GM12892 (cell line): Measurements from ENCODE around the gene CFAP46.

Experiments
- DNase-seq: peaks from one replicate; pipeline ENCODE4 v3.0.0; 2011; ENCODE audit not compliant: insufficient read length
- FAIRE-seq: peaks from 2 replicates; lab custom pipeline; 2011; peaks lifted over from hg19 to GRCh38; lab: Jason Lieb, UNC
- POLR2A ChIP-seq: IDR thresholded peaks from 2 replicates; pipeline ENCODE4 v1.6.1; 2011; ENCODE audit warnings: low read depth, low read length, control low read depth
- POLR2AphosphoS5 ChIP-seq: IDR thresholded peaks from 2 replicates; pipeline ENCODE4 v1.6.1; 2011; ENCODE audit warnings: low read depth, low read length, control low read depth
- TAF1 ChIP-seq: IDR thresholded peaks from 2 replicates; pipeline ENCODE4 v1.6.1; 2011; ENCODE audit warnings: low read depth, mild to moderate bottlenecking, control low read depth, low read length, borderline replicate concordance

Gene CFAP46

DNA sequence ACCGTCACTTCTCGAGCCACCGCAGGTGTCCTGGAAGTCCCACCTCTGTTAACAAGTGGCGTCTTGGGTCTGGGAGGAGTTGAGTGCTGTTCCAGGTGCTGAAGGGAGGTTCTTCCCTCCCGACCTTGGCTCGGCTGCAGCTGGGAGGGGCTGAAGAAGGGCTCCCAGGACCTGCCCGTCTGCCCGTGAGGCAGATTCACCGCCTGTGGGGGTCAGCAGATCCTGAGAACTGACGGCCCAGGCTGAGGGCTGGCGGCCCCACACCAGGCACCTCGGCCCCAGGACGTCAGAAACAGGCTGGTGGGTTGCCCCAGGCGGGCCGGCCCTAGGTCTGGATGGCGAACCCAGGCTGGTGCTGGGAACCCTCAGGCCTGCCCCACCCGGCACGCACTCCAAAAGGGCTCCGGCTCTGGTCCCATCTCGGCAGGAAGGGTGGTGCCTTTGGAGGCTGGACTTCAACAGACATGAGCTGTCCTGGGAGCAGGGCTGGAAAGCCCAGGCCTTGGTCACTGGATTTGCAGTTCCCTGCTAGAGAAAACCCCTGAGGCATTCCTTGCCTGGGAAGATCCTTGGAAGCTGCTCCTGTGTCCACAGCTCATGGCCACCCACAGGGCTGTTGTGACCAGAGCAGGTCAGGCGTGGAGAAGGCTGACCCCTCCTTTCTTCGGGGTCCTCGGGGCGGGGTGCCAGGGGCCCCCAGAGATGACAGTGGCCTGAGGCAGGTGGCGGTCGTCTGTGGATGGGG lies 42.6 kb upstream of the CFAP46 start:
- no peak for FAIRE-seq
- TF ChIP-seq POLR2AphosphoS5, result no peak
- TF ChIP-seq TAF1, result no peak
- no peak for TF ChIP-seq POLR2A
- DNase-seq, result no peak

DNA sequence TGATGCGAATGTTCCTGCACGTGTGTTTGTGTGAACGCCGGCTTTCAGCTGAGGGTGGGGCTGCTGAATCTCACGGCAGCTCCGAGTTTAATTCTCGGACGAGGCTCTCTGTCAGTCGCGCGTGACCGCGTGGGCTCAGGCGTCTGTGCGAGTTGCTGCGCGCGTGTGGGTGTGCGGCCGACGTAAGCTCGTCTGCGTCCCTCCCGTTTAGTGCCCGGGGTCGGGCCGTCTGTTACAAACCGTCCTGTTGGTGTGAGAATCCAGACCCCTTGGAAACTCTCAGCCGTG lies 41.6 kb upstream of the CFAP46 start:
- FAIRE-seq (no peak), DNase-seq (no peak)
- TF ChIP-seq POLR2AphosphoS5 (no peak), TAF1 (no peak), POLR2A (no peak)

DNA sequence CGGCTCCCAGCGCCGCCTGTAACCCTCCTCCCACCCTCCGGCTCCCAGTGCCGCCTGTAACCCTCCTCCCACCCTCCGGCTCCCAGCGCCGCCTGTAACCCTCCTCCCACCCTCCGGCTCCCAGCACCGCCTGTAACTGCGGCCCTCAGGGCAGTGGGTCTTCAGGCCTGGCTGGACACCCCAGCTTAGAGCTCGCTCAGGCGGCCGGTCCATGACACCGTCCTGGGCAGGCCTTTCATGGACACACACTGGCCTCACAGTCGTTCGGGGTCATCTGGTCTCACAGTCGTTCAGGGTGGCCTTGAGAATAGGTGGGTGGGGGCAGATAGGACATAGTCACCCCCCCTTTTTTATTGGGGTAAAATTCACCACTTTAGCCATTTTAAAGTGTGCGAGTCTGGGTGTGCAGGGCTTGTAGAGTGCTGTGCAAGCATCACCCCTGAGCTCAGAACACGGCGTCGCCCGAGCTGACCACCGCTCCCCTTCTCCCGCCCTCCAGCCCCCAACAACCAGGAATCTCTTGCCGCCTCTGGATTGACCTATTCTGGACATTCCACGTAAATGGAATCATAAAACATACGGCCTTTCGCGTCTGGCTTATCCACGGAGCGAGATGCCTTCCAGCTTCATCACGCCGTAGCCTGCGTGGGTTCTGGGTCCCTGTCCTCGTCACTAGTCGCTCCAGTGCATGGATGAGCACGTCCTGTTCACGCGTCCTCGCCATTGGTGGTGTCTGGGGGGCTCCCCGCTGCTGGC lies 41.1 kb upstream of the CFAP46 start:
- TF ChIP-seq POLR2A, result no peak
- no peak for TF ChIP-seq TAF1
- TF ChIP-seq POLR2AphosphoS5, result no peak
- DNase-seq (no peak), FAIRE-seq (no peak)

DNA sequence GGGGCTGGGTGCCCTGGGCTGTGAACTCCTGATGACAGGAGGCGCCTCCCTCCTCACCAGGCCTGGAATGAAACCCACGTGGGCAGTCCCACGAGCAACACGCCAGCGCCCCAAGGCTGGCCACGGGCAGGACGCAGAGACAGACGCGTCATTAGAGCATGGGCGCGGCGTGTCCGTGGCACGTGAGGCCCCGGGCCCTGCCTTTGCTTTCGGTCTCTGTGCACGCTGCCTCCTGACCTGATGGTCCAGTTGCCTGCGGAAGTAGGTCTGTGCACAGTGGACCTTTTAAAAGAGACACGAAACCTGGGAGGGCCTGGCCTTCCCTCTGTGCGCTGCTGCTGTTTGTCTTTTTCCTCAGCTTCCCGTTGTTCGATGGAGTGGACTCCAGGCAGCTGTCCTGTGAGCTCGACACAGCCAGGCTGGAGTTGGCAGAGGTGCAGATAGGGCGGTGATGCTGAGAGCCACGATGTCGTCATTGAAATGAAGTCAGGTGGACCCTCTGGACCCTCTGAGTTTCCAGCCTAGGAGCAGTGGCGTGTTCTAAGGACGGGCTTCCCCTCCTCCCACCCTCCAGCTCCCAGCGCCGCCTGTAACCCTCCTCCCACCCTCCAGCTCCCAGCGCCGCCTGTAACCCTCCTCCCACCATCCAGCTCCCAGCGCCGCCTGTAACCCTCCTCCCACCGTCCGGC lies 40.1 kb upstream of the CFAP46 start:
- DNase-seq, result no peak
- FAIRE-seq, result no peak
- no peak for TF ChIP-seq TAF1
- no peak for TF ChIP-seq POLR2A
- no peak for TF ChIP-seq POLR2AphosphoS5

DNA sequence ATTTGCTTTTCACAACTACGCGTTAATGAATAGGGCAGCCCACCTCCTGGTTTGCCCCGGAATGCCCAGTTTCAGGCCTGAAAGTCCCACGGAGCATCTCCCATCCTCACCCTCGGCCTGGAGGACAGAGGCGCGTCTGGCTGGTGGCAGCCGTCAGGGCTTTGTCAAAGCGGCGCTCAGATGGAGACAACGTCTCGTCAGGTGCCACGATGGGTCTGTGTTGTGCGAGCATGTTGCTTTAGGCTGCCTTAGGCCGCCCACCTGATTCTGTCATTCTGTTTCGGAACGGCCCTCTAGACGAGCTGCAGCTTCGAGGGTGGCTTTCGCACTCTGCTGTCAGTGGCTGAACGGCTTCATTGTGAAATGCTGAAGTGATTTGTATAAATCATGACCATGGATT lies 39.4 kb upstream of the CFAP46 start:
- TF ChIP-seq POLR2AphosphoS5 (no peak), TAF1 (no peak), POLR2A (no peak)
- no peak for DNase-seq
- no peak for FAIRE-seq

DNA sequence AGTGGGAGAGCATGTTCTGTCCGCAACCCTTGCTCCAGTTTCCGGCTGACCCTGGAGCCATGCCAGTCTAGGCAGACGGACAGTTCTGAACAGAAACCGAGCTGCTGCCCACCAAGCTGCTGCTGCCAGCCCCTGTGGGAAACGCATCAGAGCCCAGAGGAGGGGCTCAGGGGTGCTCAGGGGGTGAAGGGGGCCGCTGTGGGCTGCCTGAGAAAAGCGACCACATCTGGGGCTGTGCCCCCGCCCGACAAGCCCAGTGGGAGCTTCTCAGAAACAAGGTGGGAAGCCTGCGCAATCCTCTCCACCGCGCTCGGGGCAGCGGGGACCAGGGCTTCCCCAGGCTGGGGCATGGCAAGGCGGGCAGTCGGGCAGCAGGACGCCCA lies 38.8 kb upstream of the CFAP46 start:
- DNase-seq (no peak), FAIRE-seq (no peak)
- TF ChIP-seq TAF1 (no peak), POLR2AphosphoS5 (no peak), POLR2A (no peak)

DNA sequence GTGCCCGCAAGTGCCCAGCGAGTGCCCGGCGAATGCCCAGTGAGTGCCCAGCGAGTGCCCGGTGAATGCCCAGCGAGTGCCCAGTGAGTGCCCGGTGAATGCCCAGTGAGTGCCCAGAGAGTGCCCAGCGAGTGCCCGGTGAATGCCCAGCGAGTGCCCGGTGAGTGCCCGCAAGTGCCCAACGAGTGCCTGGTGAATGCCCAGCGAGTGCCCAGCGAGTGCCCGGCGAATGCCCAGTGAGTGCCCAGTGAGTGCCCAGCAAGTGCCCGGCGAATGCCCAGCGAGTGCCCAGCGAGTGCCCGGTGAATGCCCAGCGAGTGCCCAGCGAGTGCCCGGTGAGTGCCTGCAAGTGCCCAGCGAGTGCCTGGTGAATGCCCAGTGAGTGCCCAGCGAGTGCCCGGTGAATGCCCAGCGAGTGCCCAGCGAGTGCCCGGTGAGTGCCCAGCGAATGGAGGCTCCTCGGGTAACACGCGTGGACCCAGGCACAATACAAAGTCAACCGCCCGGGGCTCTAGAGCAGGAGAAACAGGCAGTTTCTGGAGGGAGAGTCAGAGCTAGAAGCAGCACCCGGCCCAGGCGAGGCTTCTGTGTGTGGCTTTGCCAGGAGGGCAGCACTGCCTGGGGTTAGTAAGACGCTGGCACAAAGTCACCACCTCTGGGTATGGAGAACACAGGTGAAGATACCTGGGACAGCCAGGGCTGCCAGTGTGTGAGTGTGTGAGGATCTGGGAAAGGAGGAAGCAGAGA lies 38.2 kb upstream of the CFAP46 start:
- DNase-seq (no peak), FAIRE-seq (no peak)
- TF ChIP-seq POLR2AphosphoS5, result no peak
- no peak for TF ChIP-seq TAF1
- TF ChIP-seq POLR2A, result no peak

DNA sequence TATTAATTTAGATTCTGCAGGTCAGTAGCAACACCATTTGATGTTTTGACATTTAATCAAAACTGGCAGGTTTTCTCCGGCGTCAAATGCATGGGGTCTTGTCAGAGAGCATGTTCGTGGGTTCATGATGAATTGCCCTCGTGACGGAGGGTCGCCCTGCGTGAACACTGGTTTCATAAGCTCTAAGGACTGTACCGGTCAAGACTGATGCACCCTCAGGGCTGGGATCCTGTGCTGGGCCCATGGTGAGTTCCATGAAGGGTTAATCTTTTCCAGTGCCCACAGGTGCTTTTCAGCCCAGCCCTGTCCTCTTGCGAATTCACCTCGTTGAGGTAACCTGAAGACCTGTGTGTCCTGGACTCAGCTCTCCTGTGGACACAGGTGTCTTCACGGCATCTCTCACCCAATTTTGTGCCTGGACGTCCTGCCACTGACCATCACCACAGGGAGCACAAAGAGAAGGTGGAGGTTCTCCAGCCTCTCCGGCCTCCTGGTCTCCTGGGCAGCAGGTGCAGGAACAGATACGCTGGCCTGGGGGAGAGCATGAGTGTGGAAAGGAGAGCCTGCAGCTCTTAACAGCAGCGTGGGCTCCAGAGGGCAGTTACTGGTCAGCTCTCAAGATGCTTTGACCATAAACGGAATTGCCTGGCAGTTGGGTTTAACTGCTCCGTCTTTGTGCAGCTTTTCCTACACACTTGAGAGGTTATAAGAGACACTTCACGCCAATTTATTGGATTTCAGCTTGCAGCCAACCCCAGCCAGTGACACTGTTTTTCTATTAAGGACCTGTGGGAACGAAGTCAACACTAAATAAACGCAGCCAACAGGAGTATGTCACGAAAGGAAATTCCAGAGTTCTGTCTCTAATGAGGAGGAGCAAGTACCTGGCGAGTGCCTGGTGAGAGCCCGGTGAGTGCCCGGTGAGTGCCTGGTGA lies 37.4 kb upstream of the CFAP46 start:
- FAIRE-seq (no peak), DNase-seq (no peak)
- TF ChIP-seq POLR2AphosphoS5 (no peak), POLR2A (no peak), TAF1 (no peak)

DNA sequence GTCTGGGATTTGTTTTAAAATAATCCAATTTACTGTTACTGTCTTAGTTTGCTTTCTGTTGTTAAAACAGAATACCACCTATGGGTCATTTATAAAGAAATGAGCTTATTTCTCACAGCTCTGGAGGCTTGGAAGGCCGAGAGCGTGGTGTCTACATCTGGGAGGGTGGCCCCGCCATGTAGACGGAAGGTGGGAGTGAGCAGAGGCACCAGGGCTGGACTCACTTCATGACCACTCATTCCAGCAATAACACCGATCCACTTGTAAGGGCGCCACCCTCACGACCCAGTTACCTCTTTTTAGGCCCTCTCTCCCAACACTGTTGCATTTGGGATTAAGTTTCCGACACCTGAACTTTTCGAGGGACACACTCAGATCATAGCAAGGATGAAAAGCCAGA lies 36.2 kb upstream of the CFAP46 start:
- FAIRE-seq, result no peak

DNA sequence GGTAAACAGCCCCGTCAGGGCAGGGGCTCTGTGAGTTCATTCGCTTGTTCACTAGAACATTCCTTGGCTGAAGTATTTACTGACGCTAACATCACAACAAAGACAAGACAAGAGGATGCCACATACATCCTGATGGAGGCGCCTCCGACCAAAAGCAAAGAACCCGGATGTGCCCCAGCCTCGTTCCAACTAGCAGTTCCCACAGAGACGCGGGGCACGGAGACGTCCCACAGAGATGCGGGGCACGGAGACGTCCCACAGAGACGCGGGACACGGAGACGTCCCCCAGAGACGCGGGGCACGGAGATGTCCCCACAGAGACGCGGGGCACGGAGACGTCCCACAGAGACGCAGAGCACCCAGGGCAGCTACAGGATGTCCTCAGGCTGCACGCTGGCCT lies 35.4 kb upstream of the CFAP46 start:
- FAIRE-seq (no peak), DNase-seq (no peak)
- TF ChIP-seq TAF1 (no peak), POLR2AphosphoS5 (no peak), POLR2A (no peak)

More for the DNA sequence above, 36.2 kb upstream of the CFAP46 start:
- TF ChIP-seq POLR2A, result no peak
- no peak for TF ChIP-seq TAF1
- TF ChIP-seq POLR2AphosphoS5, result no peak
- DNase-seq, result no peak
